ENCODE measurements around the gene GPC6.

DNA sequence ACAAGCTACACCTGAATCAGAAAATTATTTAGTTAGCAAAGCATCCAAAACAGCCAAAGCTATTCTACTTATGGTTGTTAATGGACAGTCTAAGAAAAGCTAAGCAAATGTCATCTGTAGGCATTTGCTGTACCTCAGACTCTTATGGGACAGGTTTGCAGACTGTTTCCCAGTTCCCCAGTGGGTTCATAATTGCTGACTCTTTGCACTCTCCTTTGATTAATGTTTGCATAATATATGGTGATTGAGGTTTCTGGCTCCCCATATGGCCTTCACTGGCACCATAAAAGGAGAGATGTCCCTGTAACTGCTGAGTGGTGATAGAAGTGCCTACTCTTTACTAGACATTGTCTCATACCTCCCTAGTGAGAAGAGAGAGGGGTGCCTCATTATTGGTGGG is 142.1 kb downstream of the GPC6 start:
- TF ChIP-seq SP1 (IDR thresholded peaks at IDR 0.05) = no peak
- no peak for TF ChIP-seq SUZ12 (IDR thresholded peaks at IDR 0.05)
- TF ChIP-seq ZNF384 (IDR thresholded peaks at IDR 0.05) = no peak
- TF ChIP-seq FOXK2 (IDR thresholded peaks at IDR 0.05) = no peak
- no peak for TF ChIP-seq ELF4 (IDR thresholded peaks at IDR 0.05)
